NCI-H226 (cell line): Measurements from ENCODE around the gene PLIN3.
A peak's percentile ranks its signal among the peaks of the same experiment; 100 is the strongest.
"Not testable (repeated sequence)": the region's sequence is repeated elsewhere in the genome, so short reads cannot be mapped to it uniquely, and the experiment has no call there.

Source experiments
- DNase-seq: peaks from one replicate; pipeline ENCODE4 v3.0.0-alpha.2; 2015

PLIN3 gene

GRCh38 chr19:4889034-4889815 lies 21.8 kb upstream of the PLIN3 start:
- peak; percentile 85 for DNase-seq

GRCh38 chr19:4887803-4888202 lies 20.3 kb upstream of the PLIN3 start:
- DNase-seq: not testable (repeated sequence)

- DNase-seq: not testable (repeated sequence)
Measured at GRCh38 chr19:4884993-4885392, 17.5 kb upstream of the PLIN3 start.

- not testable (repeated sequence) for DNase-seq
Measured at GRCh38 chr19:4882874-4883273, 15.4 kb upstream of the PLIN3 start.

- no peak for DNase-seq
Measured at GRCh38 chr19:4879041-4879440, 11.6 kb upstream of the PLIN3 start.

- no peak for DNase-seq
Measured at GRCh38 chr19:4878491-4878968, 11.1 kb upstream of the PLIN3 start.

- no peak for DNase-seq
Measured at GRCh38 chr19:4877753-4878490, 10.5 kb upstream of the PLIN3 start.

GRCh38 chr19:4873930-4874329 lies 6.5 kb upstream of the PLIN3 start:
- no peak for DNase-seq

- DNase-seq: no peak
Measured at GRCh38 chr19:4871711-4872110, 4.2 kb upstream of the PLIN3 start.

- peak; percentile 88 for DNase-seq
Measured at GRCh38 chr19:4870025-4870700, 2.7 kb upstream of the PLIN3 start.

- no peak for DNase-seq
Measured at GRCh38 chr19:4868286-4868834, 893 bp upstream of the PLIN3 start.

- DNase-seq: peak; percentile 43
Measured at GRCh38 chr19:4866595-4867424, 657 bp downstream of the PLIN3 start.

GRCh38 chr19:4861147-4861546 lies 6.3 kb downstream of the PLIN3 start:
- DNase-seq: no peak

GRCh38 chr19:4859697-4860096 lies 7.8 kb downstream of the PLIN3 start:
- DNase-seq: no peak

GRCh38 chr19:4856468-4856867 lies 11.0 kb downstream of the PLIN3 start:
- not testable (repeated sequence) for DNase-seq

- not testable (repeated sequence) for DNase-seq
Measured at GRCh38 chr19:4853506-4853905, 14.0 kb downstream of the PLIN3 start.

- DNase-seq: no peak
Measured at GRCh38 chr19:4852484-4852883, 15.0 kb downstream of the PLIN3 start.

- DNase-seq: peak; percentile 31
Measured at GRCh38 chr19:4851551-4852290, 15.7 kb downstream of the PLIN3 start.

- no peak for DNase-seq
Measured at GRCh38 chr19:4849019-4849418, 18.4 kb downstream of the PLIN3 start.

- DNase-seq: no peak
Measured at GRCh38 chr19:4847190-4847973, 20.1 kb downstream of the PLIN3 start.

GRCh38 chr19:4845975-4846374 lies 21.5 kb downstream of the PLIN3 start:
- not testable (repeated sequence) for DNase-seq
